Activated CD4-positive, alpha-beta T cell treated with anti-CD3 and anti-CD28 coated beads, Interleukin-2, amount 50 U/mL, for 24 hours (primary cell): ENCODE data around the gene HMGXB4.

Source experiments
- DNase-seq, 2 donors: peaks; one replicate each; pipeline ENCODE4 v3.0.0-alpha.2; 2020; ENCODE audit warnings: low read depth in 1 of 2, low spot score in 1 of 2

The HMGXB4 gene

DNA sequence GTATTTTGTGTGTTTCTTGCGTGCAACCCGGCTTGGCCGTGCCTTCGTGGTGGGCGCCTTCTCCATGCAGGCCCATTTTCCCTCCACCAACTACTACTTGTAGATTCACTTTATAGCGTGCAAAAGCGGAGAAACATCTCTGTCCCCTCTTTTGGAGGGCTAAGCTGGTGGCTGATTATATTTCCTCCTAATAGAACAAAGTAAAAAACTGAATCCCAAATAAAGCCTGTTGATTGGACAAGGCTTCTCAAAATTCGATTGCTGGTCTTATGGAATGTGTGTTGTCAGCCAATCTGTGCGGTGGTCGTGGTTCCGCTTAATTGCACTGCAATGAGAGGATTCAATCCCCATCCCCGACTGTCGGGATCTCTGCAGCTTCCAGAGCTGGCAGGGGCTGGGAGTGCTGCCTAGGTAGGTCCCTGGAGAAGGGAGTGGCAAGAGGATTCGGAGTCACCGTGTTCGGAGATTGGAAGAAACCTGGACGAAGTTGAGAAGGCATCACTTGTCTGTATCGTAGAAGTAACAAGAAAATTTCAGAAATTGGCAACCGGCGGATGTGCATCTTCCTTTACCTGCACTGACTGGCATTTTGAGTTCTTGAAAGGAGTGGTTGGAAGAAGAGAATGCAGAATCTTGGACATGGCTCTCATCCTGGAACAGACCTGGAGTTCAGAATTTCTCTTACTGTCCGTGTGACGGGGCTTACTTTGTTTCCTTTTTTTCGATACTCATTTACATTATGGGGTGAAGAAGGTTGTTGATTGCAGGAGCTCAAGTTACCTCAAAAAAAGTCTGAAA lies 1.1 kb downstream of the HMGXB4 start:
- no peak for DNase-seq

GRCh38 chr22:35264986-35265385 lies 7.7 kb downstream of the HMGXB4 start:
- no peak for DNase-seq

DNA sequence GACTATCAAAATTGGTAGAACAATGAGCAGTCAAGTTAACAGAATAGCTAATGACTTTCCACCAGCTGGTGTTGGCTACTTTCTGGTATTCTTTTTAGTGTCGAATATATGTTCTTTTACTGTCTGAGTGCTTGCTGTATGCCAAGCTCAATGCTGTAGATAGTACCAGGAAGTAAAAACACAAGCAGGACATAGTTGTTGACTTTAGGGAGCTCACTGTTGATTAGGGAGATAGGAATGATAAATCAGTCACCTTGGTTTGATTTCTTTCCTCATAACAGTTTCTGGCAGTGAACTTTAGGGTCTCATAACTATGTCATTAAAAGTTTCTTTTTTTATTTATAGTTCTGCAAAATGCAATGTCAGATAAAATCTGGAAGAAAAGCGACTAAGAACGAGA lies 9.0 kb downstream of the HMGXB4 start:
- no peak for DNase-seq

- DNase-seq: no peak
Measured at GRCh38 chr22:35269630-35270029, 12.3 kb downstream of the HMGXB4 start.

- DNase-seq: no peak
Measured at GRCh38 chr22:35274154-35274871, 17.0 kb downstream of the HMGXB4 start.

DNA sequence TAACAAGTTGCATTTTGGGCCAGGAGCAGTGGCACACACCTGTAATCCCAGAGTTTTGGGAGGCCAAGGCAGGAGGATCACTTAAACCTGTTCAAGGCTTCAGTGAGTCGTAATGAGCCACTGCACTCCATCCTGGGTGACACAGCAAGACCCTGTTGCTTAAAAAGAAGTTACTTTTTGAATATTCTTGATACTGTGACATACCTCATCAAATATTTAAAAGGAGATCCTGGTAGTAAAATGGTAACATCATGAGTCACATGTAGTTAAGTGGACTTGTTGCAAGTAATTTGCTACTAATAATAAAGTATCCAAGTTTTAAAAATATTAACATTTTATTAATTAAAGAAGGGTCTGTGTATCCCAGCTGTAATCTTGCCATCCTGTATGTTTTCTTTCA lies 18.3 kb downstream of the HMGXB4 start:
- DNase-seq: no peak

DNA sequence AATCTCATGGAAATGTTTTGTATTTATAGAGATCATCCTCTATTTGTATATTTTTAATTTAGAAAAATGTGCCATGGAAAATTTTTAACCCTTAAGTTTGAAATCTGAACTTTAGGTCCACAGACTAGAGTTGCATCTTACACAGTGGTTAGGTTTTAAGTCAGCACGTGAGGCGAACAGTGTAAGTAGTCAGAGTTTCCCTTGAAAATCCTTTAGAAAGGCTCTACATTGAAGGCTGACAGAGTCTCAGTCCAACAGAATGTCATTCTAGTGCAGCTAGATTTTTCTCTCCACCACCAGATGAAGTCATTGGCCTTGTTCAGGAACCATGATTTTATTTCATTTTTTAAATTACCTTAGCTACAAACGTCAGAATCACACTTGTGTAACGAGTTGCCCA lies 18.7 kb downstream of the HMGXB4 start:
- no peak for DNase-seq

DNA sequence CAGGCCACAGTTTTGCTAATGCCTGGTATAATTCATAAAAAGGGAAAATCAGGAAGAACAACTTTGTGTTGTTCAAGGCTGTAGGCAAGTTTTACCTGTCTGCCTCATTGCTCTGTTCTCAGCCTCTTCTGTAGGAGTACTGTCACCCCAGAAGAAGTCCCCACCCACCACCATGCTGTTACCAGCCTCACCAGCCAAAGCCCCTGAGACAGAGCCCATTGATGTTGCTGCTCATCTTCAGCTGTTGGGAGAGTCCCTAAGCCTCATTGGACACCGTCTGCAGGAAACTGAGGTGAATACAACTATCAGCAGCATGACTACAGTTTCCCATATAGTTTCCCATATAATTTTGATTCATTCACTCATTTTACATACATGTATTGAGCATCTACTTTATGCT lies 30.8 kb downstream of the HMGXB4 start:
- DNase-seq: no peak

- DNase-seq: no peak
Measured at GRCh38 chr22:35292786-35293185, 35.5 kb downstream of the HMGXB4 start.

GRCh38 chr22:35296051-35296450 lies 38.8 kb downstream of the HMGXB4 start:
- no peak for DNase-seq

DNA sequence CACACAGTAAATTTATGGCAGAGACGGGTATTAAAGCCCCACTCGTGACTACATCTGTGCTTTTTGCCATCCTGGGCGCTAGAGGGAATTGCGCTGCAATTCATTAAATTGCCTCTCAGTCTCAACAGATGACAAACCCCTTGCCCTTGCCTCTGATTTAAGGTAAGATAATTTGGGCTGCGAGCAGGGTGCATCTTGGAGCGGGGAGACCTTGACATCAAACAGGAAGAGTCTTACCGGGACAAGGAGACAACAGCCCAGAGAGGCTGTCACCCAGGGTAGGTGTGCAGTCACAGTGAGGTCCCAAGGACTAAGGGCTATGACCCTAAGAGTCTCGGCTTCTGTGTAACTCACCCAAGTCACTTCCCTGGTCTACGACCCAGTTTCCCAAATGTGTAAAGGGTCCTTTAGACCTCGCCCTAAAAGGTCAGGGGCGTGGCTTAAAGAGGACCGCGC lies 42.0 kb downstream of the HMGXB4 start:
- DNase-seq: no peak

GRCh38 chr22:35299673-35300499 lies 42.6 kb downstream of the HMGXB4 start, which contains the start of gene TOM1:
Gene TOM1, plus strand, starts transcription at chr22:35299894. Its CDS starts 35 bp downstream, at chr22:35299929.
- peak; percentile 91 to 93 for DNase-seq

DNA sequence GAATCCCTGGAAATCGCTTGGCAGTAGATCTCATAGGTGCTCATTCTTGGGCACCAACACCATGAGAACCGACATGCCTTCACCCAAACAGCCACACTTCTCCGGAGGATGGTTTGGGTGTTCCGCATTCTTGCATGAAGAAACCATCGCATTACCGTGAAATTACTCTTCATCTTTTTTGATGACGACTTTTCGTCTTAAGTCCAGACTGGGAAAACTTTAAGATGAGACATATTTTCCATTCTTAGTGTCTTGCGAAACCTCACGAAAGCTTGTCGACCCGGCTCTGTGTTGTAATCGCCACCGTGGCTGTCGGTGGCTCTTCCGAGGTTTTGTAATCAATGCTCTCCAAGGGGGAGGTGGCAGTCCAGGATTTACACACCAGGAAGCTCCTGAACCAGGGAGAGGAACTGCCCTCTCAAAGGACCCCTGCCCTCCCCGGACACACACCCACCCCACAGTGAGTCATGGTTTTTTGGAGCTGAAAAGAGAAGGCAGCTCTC lies 44.1 kb downstream of the HMGXB4 start:
- DNase-seq: no peak

- no peak for DNase-seq
Measured at GRCh38 chr22:35303029-35303624, 45.8 kb downstream of the HMGXB4 start.

GRCh38 chr22:35305525-35306070 lies 48.3 kb downstream of the HMGXB4 start:
- DNase-seq: no peak

- no peak for DNase-seq
Measured at GRCh38 chr22:35306350-35306967, 49.2 kb downstream of the HMGXB4 start.

DNA sequence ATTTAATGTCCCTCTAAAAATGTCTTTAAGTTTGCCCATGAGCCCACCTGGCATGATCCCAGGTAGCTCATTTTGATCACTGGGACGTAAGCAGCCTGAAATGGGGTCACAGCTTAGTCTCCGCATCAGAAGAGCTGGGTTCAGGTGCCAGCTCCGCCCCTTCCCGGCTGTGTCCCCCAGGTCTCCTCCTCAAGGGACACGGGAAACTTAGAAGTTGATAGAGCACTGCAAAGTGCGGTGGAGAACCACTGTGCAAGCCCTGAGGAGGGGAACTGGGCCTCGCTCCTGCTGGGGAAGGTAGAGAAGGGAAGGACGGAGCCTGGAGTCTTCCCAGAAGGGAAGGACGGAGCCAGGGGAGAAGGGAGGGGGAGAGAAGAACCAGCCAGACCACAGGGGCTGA lies 50.1 kb downstream of the HMGXB4 start:
- DNase-seq: no peak

GRCh38 chr22:35307892-35308291 lies 50.6 kb downstream of the HMGXB4 start:
- DNase-seq: no peak

GRCh38 chr22:35308480-35309021 lies 51.3 kb downstream of the HMGXB4 start:
- DNase-seq: no peak
